Spinal cord (tissue), 10 donors: ENCODE data around the gene ARHGEF33. TPM values are rescaled to one million over a fixed set of nuclear protein-coding genes. Genes with fewer than 3 reads are reported as not detected.

Experiments
- DNase-seq, 6 donors: peaks; one replicate each; pipeline versions ENCODE4 v3.0.0 to v3.0.0-alpha.2; 2013 to 2015; ENCODE audit warnings: low spot score in 6 of 6, low read depth in 4 of 6
- H3K27ac ChIP-seq: one replicate; pipeline ENCODE4 v1.5.1; 2013; ENCODE audit warnings: low read depth, low read length, control low read depth
- H3K27me3 ChIP-seq: one replicate; pipeline ENCODE4 v1.6.1; 2013; ENCODE audit warnings: low read length; ENCODE audit not compliant: control insufficient read depth, insufficient read depth
- H3K36me3 ChIP-seq: one replicate; pipeline ENCODE4 v1.6.1; 2013; ENCODE audit warnings: low read length; ENCODE audit not compliant: control insufficient read depth, insufficient read depth
- H3K4me1 ChIP-seq: one replicate; pipeline ENCODE4 v1.6.1; 2013; ENCODE audit warnings: low read length; ENCODE audit not compliant: control insufficient read depth, insufficient read depth
- H3K4me3 ChIP-seq: one replicate; pipeline ENCODE4 v1.5.1; 2013; ENCODE audit warnings: low read depth, low read length, control low read depth
- H3K9me3 ChIP-seq: one replicate; pipeline ENCODE4 v1.6.1; 2013; ENCODE audit warnings: low read length; ENCODE audit not compliant: control insufficient read depth, insufficient read depth
- WGBS: methylation state at CpG from one replicate; pipeline ENCODE4 v1.1.5; 2013; ENCODE audit warnings: missing lambda C conversion rate; ENCODE audit not compliant: insufficient coverage; 5-methylcytosine and 5-hydroxymethylcytosine counted together
- polyA plus RNA-seq, 2 donors: library from polyadenylated mRNA; unstranded; fragments of 120-200 nt; gene quantifications; one replicate each; pipeline ENCODE4 v1.2.1, GENCODE V29; 2013; ENCODE audit not compliant: insufficient read length in 2 of 2
- total RNA-seq, 2 donors: library from RNA; depleted of rRNA in 1 of 2; stranded (reverse); fragments of 120-200 nt in 1 of 2; fragments of >200 nt in 1 of 2; gene quantifications; one replicate each; pipeline versions ENCODE4 v1.2.3 to v1.2.4, GENCODE V29; 2013 to 2014
- donor health status: healthy.

Gene ARHGEF33
- total and polyA plus RNA-seq, 4 donors = 4.0 to 5.5 (median 4.7) TPM

DNA sequence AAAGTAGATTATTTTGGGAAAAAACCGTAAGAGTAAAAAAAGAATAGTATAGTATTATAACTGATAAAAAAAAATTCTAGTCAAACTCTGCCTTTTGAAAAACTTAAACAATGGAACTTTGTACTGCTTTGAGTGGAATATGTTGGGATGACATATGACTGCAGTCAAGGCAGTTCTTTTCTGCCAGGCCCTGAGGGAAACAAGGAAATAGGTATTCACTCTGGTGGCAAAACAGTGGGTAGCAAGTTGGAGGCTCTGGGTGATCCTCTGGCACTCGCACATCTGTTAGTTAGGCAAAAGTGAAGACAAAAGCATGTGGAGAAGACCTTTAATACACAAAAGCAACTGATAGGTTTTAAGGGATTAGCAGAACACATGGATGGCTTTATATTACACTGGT lies 102.2 kb downstream of the ARHGEF33 start:
- peaks cover 11% of the 10 kb centered on the region for H3K36me3 ChIP-seq
- no CpG with 5 or more reads among the region's 2 CpGs for WGBS
- no peak for DNase-seq
- H3K4me3 ChIP-seq = no peak overlapping the region
- no peaks in the 10 kb centered on the region for H3K9me3 ChIP-seq
- no peak overlapping the region for H3K27ac ChIP-seq
- no peaks in the 10 kb centered on the region for H3K4me1 ChIP-seq
- no peaks in the 10 kb centered on the region for H3K27me3 ChIP-seq

DNA sequence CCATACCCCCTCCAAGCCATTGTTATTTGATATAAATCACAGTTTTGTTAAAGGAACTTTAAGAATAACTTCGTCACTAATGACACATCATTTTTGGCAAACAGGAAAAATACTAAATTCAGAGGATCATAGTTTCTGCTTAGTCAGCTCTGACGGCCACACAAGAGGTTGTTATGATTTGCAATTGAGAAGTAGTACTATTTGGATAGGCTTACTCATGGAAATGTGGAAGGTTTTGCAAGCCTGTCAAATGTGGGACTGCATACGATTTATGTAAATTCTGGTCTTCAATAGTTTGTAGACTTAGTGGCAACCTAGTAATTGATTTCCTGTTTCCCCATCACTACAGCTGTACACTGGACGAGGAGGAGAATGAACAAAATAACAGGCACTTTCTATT lies 108.1 kb downstream of the ARHGEF33 start:
- no peak for DNase-seq
- H3K36me3 ChIP-seq = peaks cover 18% of the 10 kb centered on the region
- no peaks in the 10 kb centered on the region for H3K27me3 ChIP-seq
- H3K27ac ChIP-seq = no peak overlapping the region
- H3K9me3 ChIP-seq = no peaks in the 10 kb centered on the region
- H3K4me3 ChIP-seq = no peak overlapping the region
- no CpG with 5 or more reads among the region's 4 CpGs for WGBS
- H3K4me1 ChIP-seq = peaks cover 4% of the 10 kb centered on the region

DNA sequence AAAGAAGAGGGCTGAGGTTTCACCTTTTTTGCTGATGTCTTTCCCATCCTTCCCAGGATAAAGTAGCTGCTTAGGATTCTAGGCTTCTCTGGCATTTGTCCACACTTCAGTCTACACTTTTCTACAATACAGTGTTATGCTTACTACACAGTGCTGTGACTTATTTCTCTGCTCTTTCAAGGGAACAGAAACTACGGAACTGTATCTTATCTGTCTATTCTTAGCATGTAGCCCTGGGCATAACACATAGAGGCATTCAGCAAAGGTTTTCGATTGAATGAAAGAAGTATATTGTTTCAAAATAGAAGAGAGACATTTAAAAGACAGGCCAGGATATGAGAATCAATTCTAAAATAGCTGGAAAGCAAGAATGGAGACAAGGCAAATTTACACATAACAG lies 110.9 kb downstream of the ARHGEF33 start:
- Histone ChIP-seq H3K36me3 (peaks cover 12% of the 10 kb centered on the region), H3K4me1 (peaks cover 4% of the 10 kb centered on the region), H3K27me3 (no peaks in the 10 kb centered on the region), H3K9me3 (no peaks in the 10 kb centered on the region), H3K4me3 (no peak overlapping the region), H3K27ac (no peak overlapping the region)
- WGBS = no CpG with 5 or more reads among the region's 2 CpGs
- DNase-seq = no peak

DNA sequence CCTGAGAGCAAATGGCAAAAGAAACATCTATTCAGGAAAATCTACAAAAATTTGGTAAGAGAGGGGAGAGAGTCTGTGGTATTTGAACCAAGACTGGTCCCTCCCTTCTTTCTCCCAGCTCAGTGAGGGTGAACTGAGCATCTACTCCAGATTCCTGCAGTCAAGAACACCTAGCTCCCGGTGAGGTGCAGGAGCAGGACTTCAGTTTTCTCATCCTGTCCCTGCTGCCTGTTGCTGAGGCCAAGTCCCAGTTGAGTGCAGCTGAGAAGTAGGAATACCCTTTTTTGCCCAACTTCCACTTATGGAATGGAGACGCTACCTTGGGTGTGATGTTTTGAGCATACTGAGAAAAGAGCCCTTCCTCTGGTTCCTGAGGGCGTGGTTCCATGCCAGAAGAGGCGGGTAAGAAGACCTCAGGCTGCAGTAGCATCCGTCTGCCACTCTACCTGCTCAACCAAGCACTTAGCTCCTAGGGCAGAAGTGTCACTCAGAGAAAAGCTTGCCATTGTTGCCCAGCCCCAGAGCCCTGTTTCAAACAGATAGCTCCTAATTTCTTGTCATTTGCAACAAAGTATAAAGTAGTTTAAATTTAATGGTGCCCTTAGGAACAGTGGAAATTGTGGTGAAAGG lies 118.3 kb downstream of the ARHGEF33 start:
- H3K27ac ChIP-seq = no peak overlapping the region
- DNase-seq = no peak
- no peaks in the 10 kb centered on the region for H3K9me3 ChIP-seq
- H3K4me3 ChIP-seq = no peak overlapping the region
- peaks cover 15% of the 10 kb centered on the region for H3K36me3 ChIP-seq
- H3K4me1 ChIP-seq = no peaks in the 10 kb centered on the region
- H3K27me3 ChIP-seq = no peaks in the 10 kb centered on the region
- 95% methylated on average over 3 of the region's 5 CpGs for WGBS

DNA sequence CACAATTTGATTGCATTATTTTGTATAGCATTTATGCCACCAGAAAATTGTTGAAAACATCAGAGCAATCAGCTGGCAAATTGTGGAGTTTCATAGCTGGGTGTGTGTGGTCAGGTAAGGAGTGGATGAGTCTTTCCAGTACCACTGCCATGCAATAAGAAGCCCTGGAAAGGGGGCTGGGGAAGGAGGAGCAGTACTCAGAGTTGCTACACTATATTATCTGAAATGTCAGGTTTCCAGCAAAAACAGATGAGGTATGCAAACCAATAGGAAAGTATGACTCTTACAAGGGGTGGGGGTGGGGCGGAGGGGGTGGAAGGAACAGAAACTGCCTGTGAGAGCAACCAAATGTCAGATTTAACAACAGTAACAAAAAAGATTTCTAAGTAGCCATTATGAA lies 119.0 kb downstream of the ARHGEF33 start:
- H3K27me3 ChIP-seq = no peaks in the 10 kb centered on the region

DNA sequence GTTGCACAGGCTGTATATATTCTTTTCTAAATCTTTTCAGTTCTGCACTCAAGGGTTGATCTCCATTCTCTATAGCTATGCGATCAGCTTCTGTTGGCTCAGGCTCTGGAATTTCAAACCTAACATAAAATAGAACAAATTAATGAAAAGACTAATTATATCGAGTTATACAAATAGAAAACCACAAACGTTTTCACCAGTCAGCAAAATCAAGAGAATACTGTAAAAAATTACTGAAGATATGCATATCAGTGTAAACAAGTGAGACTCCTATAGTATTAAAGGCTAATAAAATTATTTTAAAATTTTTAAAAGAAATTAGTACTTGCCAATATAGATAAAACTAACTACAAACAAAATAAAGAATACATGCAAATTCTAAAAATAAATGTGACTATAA lies 124.2 kb downstream of the ARHGEF33 start:
- H3K4me3 ChIP-seq = no peak overlapping the region
- no peaks in the 10 kb centered on the region for H3K27me3 ChIP-seq
- DNase-seq = no peak
- no CpG with 5 or more reads among the region's 3 CpGs for WGBS
- no peak overlapping the region for H3K27ac ChIP-seq
- H3K36me3 ChIP-seq = peaks cover 10% of the 10 kb centered on the region
- H3K4me1 ChIP-seq = no peaks in the 10 kb centered on the region
- H3K9me3 ChIP-seq = no peaks in the 10 kb centered on the region

More for the DNA sequence above, 119.0 kb downstream of the ARHGEF33 start:
- WGBS = no CpG with 5 or more reads among the region's 1 CpG
- Histone ChIP-seq H3K4me1 (no peaks in the 10 kb centered on the region), H3K4me3 (no peak overlapping the region), H3K9me3 (no peaks in the 10 kb centered on the region), H3K27ac (no peak overlapping the region), H3K36me3 (peaks cover 15% of the 10 kb centered on the region)
- DNase-seq = no peak

DNA sequence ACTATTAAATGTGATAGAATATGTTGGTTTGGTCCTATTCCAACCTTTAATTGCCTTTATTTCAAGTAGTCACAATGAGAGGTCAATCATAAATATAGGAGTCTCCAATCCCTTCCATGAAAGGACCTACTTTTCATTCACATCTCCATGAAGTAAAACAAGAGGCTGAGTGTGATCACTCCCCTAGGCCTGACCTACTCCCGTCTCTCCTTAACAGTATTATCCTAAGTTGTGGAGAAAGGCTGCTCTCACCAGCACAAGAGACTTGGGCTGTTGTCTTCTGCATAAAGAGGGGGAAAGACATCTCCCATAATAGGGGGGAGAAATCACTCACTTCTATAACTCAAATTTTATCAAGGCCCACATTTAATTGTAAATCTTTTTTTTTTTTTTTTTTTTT lies 125.7 kb downstream of the ARHGEF33 start:
- Histone ChIP-seq H3K27me3 (no peaks in the 10 kb centered on the region), H3K9me3 (no peaks in the 10 kb centered on the region), H3K36me3 (peaks cover 3% of the 10 kb centered on the region), H3K4me3 (no peak overlapping the region), H3K27ac (no peak overlapping the region), H3K4me1 (no peaks in the 10 kb centered on the region)
- no CpG with 5 or more reads among the region's 1 CpG for WGBS
- DNase-seq = no peak

DNA sequence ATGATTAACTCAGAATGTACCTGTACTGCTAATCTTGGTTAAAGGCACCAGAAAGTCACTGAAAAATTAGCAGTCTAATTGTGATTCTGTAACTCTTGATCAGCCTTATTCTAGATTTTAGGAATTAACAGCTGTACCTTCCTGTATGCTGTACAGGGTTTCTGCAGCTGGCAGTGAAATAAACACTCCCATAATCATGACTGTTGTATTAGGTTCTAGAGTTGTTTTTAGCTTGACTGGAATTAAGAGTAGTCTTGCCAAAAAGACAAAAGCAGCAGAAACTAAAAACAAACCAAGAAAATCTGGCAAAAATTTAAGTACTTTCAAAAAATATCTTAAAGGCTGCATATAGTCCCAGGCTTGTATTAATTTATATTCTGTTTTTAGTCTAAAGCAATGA lies 127.7 kb downstream of the ARHGEF33 start:
- no peak overlapping the region for H3K27ac ChIP-seq
- H3K36me3 ChIP-seq = no peaks in the 10 kb centered on the region
- no peak overlapping the region for H3K4me3 ChIP-seq
- no peaks in the 10 kb centered on the region for H3K27me3 ChIP-seq
- no peak for DNase-seq
- H3K4me1 ChIP-seq = no peaks in the 10 kb centered on the region
- H3K9me3 ChIP-seq = no peaks in the 10 kb centered on the region

DNA sequence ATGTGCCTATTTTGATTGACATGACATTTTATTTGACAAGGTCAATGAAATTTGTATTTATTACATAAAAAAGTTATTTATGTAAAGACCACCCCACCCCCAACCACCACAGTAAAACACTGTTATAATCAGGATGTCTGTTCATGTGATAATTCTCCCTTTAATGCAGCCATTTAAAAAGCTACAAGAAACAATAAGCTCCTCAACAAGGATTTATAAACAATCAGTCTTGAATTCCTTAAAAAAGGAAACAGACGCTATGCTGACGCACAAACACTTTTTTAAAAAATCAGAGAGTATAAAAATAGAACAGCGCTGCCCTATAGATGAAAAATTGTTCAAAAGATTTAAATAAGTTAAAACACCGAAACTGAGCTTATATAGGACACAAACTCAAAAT lies 129.0 kb downstream of the ARHGEF33 start:
- Histone ChIP-seq H3K27me3 (no peaks in the 10 kb centered on the region), H3K27ac (no peak overlapping the region), H3K36me3 (no peaks in the 10 kb centered on the region), H3K4me3 (no peak overlapping the region), H3K9me3 (no peaks in the 10 kb centered on the region), H3K4me1 (no peaks in the 10 kb centered on the region)
- DNase-seq = no peak
- WGBS = no CpG with 5 or more reads among the region's 4 CpGs

DNA sequence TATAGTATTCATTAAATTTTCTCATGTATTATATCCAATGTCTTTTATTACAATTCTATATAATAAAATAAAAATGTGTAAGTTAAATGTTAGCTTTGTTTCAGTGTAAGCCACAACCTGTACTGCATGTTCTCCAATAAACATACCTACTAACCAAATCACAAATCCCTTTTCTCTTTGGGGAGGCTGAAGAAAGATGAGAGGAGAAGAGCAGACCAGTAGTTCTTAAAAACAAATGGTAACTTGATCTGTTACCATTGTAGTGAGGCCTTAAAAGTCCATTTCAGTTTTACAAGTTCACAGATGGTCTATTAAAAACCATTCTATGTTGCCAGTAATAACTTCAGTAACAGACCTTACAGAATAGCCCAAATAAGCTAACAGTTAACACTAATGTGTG lies 130.7 kb downstream of the ARHGEF33 start:
- Histone ChIP-seq H3K36me3 (no peaks in the 10 kb centered on the region), H3K4me3 (no peak overlapping the region), H3K27me3 (no peaks in the 10 kb centered on the region), H3K4me1 (no peaks in the 10 kb centered on the region), H3K9me3 (no peaks in the 10 kb centered on the region), H3K27ac (no peak overlapping the region)
- DNase-seq = no peak
